ENCODE results near the gene GARIN3. TPM values are rescaled to one million over a fixed set of nuclear protein-coding genes. Genes with fewer than 3 reads are reported as not detected.

Gene GARIN3
- total RNA-seq, 1 experiment from 2014 or later = not detected

DNA sequence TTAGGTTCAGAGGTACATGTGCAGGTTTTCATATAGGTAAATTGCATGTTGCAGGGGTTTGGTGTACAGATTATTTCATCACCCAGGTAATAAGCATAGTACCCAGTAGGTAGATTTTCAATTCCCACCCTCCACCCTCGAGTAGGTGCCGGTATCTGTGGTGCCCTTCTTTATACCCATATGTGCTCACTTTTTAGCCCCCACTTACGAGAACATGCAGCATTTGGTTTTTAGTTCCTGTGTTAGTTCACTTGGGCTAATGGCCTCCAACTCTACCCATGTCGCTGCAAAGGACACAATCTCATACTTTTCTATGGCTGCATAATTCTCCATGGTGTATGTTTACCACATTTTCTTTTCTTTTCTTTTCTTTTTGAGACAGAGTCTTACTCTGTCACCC lies 35.8 kb upstream of the GARIN3 start:
- ChIA-PET CTCF (no interaction called here), POLR2A (no interaction called here)
- no peak overlapping the region for H3K27ac Mint-ChIP-seq (ENCODE audit: unreplicated experiment)
- no peaks in the 10 kb centered on the region for H3K9me3 Mint-ChIP-seq (ENCODE audit: unreplicated experiment)
- DNase-seq = no peak
- intact Hi-C loops (cut with micrococcal nuclease; ENCODE audit: unreplicated experiment) = no loop called here
- Histone ChIP-seq H3K27me3 (replicated peaks; ENCODE audit: control insufficient read depth, insufficient read depth, low read length) (no peaks in the 10 kb centered on the region; the same call in 1 of the 2 replicates), H3K9me3 (no peaks in the 10 kb centered on the region), H3K36me3 (ENCODE audit: control insufficient read depth, insufficient read depth, low read length) (no peaks in the 10 kb centered on the region), H3K4me1 (no peaks in the 10 kb centered on the region), H3K4me3 (ENCODE audit: low read depth, low read length) (no peak overlapping the region)
- no peaks in the 10 kb centered on the region for H3K36me3 Mint-ChIP-seq (ENCODE audit: insufficient read depth, unreplicated experiment)
- TF ChIP-seq, protein P1, sequence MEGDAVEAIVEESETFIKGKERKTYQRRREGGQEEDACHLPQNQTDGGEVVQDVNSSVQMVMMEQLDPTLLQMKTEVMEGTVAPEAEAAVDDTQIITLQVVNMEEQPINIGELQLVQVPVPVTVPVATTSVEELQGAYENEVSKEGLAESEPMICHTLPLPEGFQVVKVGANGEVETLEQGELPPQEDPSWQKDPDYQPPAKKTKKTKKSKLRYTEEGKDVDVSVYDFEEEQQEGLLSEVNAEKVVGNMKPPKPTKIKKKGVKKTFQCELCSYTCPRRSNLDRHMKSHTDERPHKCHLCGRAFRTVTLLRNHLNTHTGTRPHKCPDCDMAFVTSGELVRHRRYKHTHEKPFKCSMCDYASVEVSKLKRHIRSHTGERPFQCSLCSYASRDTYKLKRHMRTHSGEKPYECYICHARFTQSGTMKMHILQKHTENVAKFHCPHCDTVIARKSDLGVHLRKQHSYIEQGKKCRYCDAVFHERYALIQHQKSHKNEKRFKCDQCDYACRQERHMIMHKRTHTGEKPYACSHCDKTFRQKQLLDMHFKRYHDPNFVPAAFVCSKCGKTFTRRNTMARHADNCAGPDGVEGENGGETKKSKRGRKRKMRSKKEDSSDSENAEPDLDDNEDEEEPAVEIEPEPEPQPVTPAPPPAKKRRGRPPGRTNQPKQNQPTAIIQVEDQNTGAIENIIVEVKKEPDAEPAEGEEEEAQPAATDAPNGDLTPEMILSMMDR (IDR thresholded peaks at IDR 0.05; ENCODE audit: insufficient read depth in 1 of 2, low read depth in 1 of 2, low read length in 1 of 2, severe bottlenecking in 1 of 2, unreplicated experiment in 1 of 2) = no peak
- peaks cover 10% of the 10 kb centered on the region for H3K27me3 Mint-ChIP-seq (ENCODE audit: insufficient read depth, unreplicated experiment)
- H3K4me1 Mint-ChIP-seq (ENCODE audit: low read depth, unreplicated experiment) = no peaks in the 10 kb centered on the region
- no TSS peak for BruUV-seq (replicated peaks)
- H3K4me3 Mint-ChIP-seq (ENCODE audit: unreplicated experiment) = no peak overlapping the region

DNA sequence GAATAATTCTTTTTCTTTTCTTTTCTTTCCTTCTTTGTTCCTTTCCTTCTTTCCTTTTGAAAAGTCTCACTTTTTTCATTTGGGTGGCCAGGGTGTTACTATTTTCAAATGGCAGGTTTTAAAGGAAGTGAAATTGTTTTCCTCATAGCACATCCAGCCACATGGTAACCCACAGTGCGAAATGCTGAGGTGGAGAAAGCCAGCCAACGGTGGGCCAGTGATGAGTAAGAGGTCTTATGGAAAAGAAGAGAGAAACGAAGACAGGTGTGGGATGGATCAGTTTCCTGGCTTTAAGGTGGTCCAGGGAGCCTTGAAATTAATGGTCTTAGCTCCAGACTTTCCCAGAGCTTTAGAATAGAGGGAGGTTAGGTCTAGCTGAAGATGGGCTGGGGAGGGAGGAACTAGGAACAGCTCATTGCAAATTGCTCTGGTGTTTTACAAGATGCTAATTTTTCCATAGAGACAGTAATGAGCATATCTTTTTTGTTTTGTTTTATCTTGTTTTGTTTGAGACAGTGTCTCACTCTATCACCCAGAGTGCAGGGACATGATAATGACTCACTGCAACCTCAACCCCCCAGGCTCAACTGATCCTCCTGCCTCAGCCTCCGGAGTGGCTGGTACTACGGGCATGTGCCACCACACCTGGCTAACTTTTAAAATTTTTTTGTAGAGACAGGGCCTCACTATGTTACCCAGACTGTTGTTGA lies 32.4 kb upstream of the GARIN3 start:
- no peaks in the 10 kb centered on the region; the same call in 1 of the 2 replicates for H3K27me3 ChIP-seq (replicated peaks; ENCODE audit: control insufficient read depth, insufficient read depth, low read length)
- CTCF ChIA-PET = no interaction called here

DNA sequence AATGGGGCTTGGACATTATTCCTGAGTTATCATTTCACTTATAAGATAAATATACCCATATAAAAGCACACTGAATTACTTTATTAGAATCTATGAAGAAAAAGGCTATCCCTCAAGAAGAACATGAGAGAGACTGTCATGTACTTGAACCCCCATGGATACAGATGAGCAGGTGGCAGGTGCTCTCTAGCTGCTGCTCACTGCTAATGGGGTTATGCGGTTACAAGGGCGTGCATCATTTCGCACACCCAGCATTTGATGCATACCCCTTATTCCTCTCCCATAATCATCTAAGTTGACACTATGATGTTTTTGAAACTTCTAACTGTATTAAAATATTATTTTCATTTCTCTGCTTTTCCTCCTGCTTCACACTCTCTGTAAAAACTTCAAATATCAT lies 31.0 kb upstream of the GARIN3 start:
- ChIA-PET CTCF (no interaction called here), POLR2A (no interaction called here)
- no peaks in the 10 kb centered on the region; the same call in 1 of the 2 replicates for H3K27me3 ChIP-seq (replicated peaks; ENCODE audit: control insufficient read depth, insufficient read depth, low read length)
- Mint-ChIP-seq H3K27me3 (ENCODE audit: insufficient read depth, unreplicated experiment) (peaks cover 17% of the 10 kb centered on the region), H3K4me1 (ENCODE audit: low read depth, unreplicated experiment) (no peaks in the 10 kb centered on the region), H3K36me3 (ENCODE audit: insufficient read depth, unreplicated experiment) (no peaks in the 10 kb centered on the region), H3K27ac (ENCODE audit: unreplicated experiment) (no peak overlapping the region), H3K9me3 (ENCODE audit: unreplicated experiment) (no peaks in the 10 kb centered on the region), H3K4me3 (ENCODE audit: unreplicated experiment) (no peak overlapping the region)
- TF ChIP-seq, protein P1 (IDR thresholded peaks at IDR 0.05; ENCODE audit: insufficient read depth in 1 of 2, low read depth in 1 of 2, low read length in 1 of 2, severe bottlenecking in 1 of 2, unreplicated experiment in 1 of 2) = no peak
- H3K4me3 ChIP-seq (ENCODE audit: low read depth, low read length) = no peak overlapping the region
- BruUV-seq (replicated peaks) = no TSS peak
- H3K4me1 ChIP-seq = no peaks in the 10 kb centered on the region
- no peaks in the 10 kb centered on the region for H3K9me3 ChIP-seq
- H3K36me3 ChIP-seq (ENCODE audit: control insufficient read depth, insufficient read depth, low read length) = no peaks in the 10 kb centered on the region
- no peak for DNase-seq
- intact Hi-C loops (cut with micrococcal nuclease; ENCODE audit: unreplicated experiment) = no loop called here

More for the DNA sequence above, 32.4 kb upstream of the GARIN3 start:
- no peak overlapping the region for H3K4me3 Mint-ChIP-seq (ENCODE audit: unreplicated experiment)
- no peaks in the 10 kb centered on the region for H3K36me3 Mint-ChIP-seq (ENCODE audit: insufficient read depth, unreplicated experiment)
- TF ChIP-seq, protein P1 (IDR thresholded peaks at IDR 0.05; ENCODE audit: insufficient read depth in 1 of 2, low read depth in 1 of 2, low read length in 1 of 2, severe bottlenecking in 1 of 2, unreplicated experiment in 1 of 2) = no peak
- POLR2A ChIA-PET = no interaction called here
- no peaks in the 10 kb centered on the region for H3K4me1 ChIP-seq
- H3K4me3 ChIP-seq (ENCODE audit: low read depth, low read length) = no peak overlapping the region
- H3K9me3 Mint-ChIP-seq (ENCODE audit: unreplicated experiment) = no peaks in the 10 kb centered on the region
- H3K4me1 Mint-ChIP-seq (ENCODE audit: low read depth, unreplicated experiment) = no peaks in the 10 kb centered on the region
- no peak overlapping the region for H3K27ac Mint-ChIP-seq (ENCODE audit: unreplicated experiment)
- intact Hi-C loops (cut with micrococcal nuclease; ENCODE audit: unreplicated experiment) = no loop called here
- no peaks in the 10 kb centered on the region for H3K9me3 ChIP-seq
- no TSS peak for BruUV-seq (replicated peaks)
- no peaks in the 10 kb centered on the region for H3K36me3 ChIP-seq (ENCODE audit: control insufficient read depth, insufficient read depth, low read length)
- H3K27me3 Mint-ChIP-seq (ENCODE audit: insufficient read depth, unreplicated experiment) = peaks cover 17% of the 10 kb centered on the region
- DNase-seq = no peak
